PC-9 (cell line): ENCODE data around the gene NUP50. TPM values are rescaled to one million over a fixed set of nuclear protein-coding genes. Genes with fewer than 3 reads are reported as not detected.

Experiments used
- BruUV-seq: library from RNA; stranded (reverse); fragments of 400-500 nt; replicated peaks from 2 replicates; lab custom pipeline; 2021; lab: Mats Ljungman, UMichigan
- CTCF ChIA-PET: fragments of 300-600 bp; sonication (Branson Sonifier 250); formaldehyde crosslinking; loops from one replicate; lab custom pipeline; 2022; ENCODE audit warnings: antibody characterized with exemption; lab: Charles Lee
- POLR2A ChIA-PET: fragments of 300-600 bp; sonication (Branson Sonifier 250); formaldehyde crosslinking; loops from one replicate; lab custom pipeline; 2022; ENCODE audit warnings: antibody characterized with exemption; ENCODE audit not compliant: unreplicated experiment; lab: Charles Lee
- DNase-seq, 2 experiments: peaks; one replicate each; pipeline versions ENCODE4 v3.0.0 to v3.0.0-alpha.2; 2015 to 2022; ENCODE audit warnings: mixed read lengths in 1 of 2
- H2AFZ ChIP-seq: fragments of 200-600 bp; sonication (generic); 2 replicates; pipeline ENCODE4 v1.8.1; 2017; ENCODE audit warnings: antibody characterized with exemption
- H3F3A ChIP-seq: fragments of 200-600 bp; sonication (generic); 2 replicates; pipeline ENCODE4 v1.8.1; 2017; ENCODE audit warnings: antibody characterized with exemption, mild to moderate bottlenecking, low read depth; ENCODE audit not compliant: insufficient read depth
- H3K27ac ChIP-seq: fragments of 200-600 bp; sonication (generic); 2 replicates; pipeline ENCODE4 v1.6.1; 2016; ENCODE audit warnings: mixed run types
- H3K27me3 ChIP-seq: fragments of 200-600 bp; sonication (generic); 2 replicates; pipeline ENCODE4 v1.6.1; 2016; ENCODE audit warnings: low read depth, mixed run types; ENCODE audit not compliant: insufficient read depth
- H3K36me3 ChIP-seq: fragments of 200-600 bp; sonication (generic); 2 replicates; pipeline ENCODE4 v1.6.1; 2016; ENCODE audit warnings: low read depth, mixed run types
- H3K4me1 ChIP-seq: fragments of 200-600 bp; sonication (generic); replicated peaks from 2 replicates; pipeline ENCODE4 v1.6.1; 2016; ENCODE audit warnings: mixed run types; ENCODE audit not compliant: insufficient read depth
- H3K4me2 ChIP-seq: fragments of 200-600 bp; sonication (generic); 2 replicates; pipeline ENCODE4 v1.6.1; 2017; ENCODE audit warnings: mixed run types
- H3K4me3 ChIP-seq: fragments of 200-600 bp; sonication (generic); 2 replicates; pipeline ENCODE4 v1.6.1; 2016; ENCODE audit warnings: mixed run types
- H3K79me2 ChIP-seq: fragments of 200-600 bp; sonication (generic); 2 replicates; pipeline ENCODE4 v1.6.1; 2017; ENCODE audit warnings: low read depth, mixed run types
- H3K9me2 ChIP-seq: fragments of 200-600 bp; sonication (generic); 2 replicates; pipeline ENCODE4 v1.8.1; 2017; ENCODE audit warnings: mild to moderate bottlenecking; ENCODE audit not compliant: insufficient read depth
- H3K9me3 ChIP-seq: fragments of 200-600 bp; sonication (generic); 2 replicates; pipeline ENCODE4 v1.8.1; 2016; ENCODE audit warnings: low read depth; ENCODE audit not compliant: insufficient read depth
- H4K20me1 ChIP-seq: fragments of 200-600 bp; sonication (generic); 2 replicates; pipeline ENCODE4 v1.8.1; 2017; ENCODE audit not compliant: insufficient read depth
- EZH2 ChIP-seq: fragments of 200-600 bp; sonication (generic); IDR thresholded peaks from 2 replicates; pipeline ENCODE4 v1.8.0; 2017; ENCODE audit warnings: antibody characterized with exemption, low read depth
- intact Hi-C: fragments of 100-400 bp; cut with micrococcal nuclease; formaldehyde crosslinking; loops from one replicate; pipeline ENCODE4 v1.10.0; 2022; ENCODE audit not compliant: unreplicated experiment
- microRNA-seq: library from miRNA; unstranded; fragments of <30 nt; microRNA quantifications from one replicate; pipeline ENCODE4 v1.2.0, GENCODE V29; 2021; ENCODE audit warnings: borderline number of aligned reads, borderline replicate concordance
- total RNA-seq: library from RNA; stranded (reverse); gene quantifications from 2 replicates; pipeline ENCODE4 v1.2.3, GENCODE V29; 2021
- TF ChIP-seq, protein P1 (sequence below): fragments of 200-600 bp; sonication (generic); conservative IDR thresholded peaks from 2 replicates; pipeline ENCODE4 v1.6.1; 2017; ENCODE audit warnings: mixed run types, antibody characterized with exemption, mild to moderate bottlenecking, moderate library complexity

The NUP50 gene
- total RNA-seq, 1 experiment from 2014 or later, result 84.0 TPM

DNA sequence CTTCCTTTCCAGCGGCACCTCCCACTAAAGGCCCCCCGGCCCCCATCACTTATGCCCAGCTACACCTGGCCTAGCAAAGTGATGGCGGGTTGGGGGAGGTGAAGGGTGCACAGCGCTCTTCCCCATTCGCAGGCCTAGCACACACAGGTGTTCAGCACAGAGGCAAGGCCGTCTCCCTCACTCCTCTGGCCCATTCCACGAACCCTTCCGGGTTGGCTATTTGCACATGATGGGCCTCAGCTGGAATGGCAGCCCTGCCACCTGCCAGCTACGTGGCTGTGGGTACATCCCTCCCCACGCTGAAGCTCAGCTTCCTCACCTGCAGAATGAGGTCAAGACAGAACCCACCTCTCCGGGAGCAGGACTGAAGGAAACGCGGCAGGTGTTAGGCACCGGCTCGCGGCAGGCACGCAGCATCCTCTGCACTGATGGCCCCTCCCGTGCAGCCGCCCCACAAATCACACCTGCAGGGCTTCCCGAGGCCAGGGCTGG lies 72.2 kb downstream of the NUP50 start:
- no peaks in the 10 kb centered on the region for H3K27me3 ChIP-seq
- no peak overlapping the region for H3K4me2 ChIP-seq
- no peaks in the 10 kb centered on the region for H3K36me3 ChIP-seq
- H3F3A ChIP-seq, result no peaks in the 10 kb centered on the region
- H4K20me1 ChIP-seq, result peaks cover 11% of the 10 kb centered on the region; the same call in 1 of the 2 replicates
- TF ChIP-seq, protein P1, sequence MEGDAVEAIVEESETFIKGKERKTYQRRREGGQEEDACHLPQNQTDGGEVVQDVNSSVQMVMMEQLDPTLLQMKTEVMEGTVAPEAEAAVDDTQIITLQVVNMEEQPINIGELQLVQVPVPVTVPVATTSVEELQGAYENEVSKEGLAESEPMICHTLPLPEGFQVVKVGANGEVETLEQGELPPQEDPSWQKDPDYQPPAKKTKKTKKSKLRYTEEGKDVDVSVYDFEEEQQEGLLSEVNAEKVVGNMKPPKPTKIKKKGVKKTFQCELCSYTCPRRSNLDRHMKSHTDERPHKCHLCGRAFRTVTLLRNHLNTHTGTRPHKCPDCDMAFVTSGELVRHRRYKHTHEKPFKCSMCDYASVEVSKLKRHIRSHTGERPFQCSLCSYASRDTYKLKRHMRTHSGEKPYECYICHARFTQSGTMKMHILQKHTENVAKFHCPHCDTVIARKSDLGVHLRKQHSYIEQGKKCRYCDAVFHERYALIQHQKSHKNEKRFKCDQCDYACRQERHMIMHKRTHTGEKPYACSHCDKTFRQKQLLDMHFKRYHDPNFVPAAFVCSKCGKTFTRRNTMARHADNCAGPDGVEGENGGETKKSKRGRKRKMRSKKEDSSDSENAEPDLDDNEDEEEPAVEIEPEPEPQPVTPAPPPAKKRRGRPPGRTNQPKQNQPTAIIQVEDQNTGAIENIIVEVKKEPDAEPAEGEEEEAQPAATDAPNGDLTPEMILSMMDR, result no peak
- TF ChIP-seq EZH2, result no peak
- intact Hi-C loops, result no loop called here
- H3K27ac ChIP-seq, result no peak overlapping the region
- no peaks in the 10 kb centered on the region for H3K9me2 ChIP-seq
- ChIA-PET POLR2A (no interaction called here), CTCF (interaction anchor here (0.5 kb wide), 1 partner anchor 11 kb away, joined by 3 read pairs; no protein-coding TSS in a partner anchor)
- H3K9me3 ChIP-seq, result no peaks in the 10 kb centered on the region
- DNase-seq, result no peak
- peaks cover 9% of the 10 kb centered on the region; the same call in 1 of the 2 replicates for H3K79me2 ChIP-seq
- no peak overlapping the region for H2AFZ ChIP-seq
- BruUV-seq, result no TSS peak
- peaks cover 8% of the 10 kb centered on the region for H3K4me1 ChIP-seq
- H3K4me3 ChIP-seq, result no peak overlapping the region

DNA sequence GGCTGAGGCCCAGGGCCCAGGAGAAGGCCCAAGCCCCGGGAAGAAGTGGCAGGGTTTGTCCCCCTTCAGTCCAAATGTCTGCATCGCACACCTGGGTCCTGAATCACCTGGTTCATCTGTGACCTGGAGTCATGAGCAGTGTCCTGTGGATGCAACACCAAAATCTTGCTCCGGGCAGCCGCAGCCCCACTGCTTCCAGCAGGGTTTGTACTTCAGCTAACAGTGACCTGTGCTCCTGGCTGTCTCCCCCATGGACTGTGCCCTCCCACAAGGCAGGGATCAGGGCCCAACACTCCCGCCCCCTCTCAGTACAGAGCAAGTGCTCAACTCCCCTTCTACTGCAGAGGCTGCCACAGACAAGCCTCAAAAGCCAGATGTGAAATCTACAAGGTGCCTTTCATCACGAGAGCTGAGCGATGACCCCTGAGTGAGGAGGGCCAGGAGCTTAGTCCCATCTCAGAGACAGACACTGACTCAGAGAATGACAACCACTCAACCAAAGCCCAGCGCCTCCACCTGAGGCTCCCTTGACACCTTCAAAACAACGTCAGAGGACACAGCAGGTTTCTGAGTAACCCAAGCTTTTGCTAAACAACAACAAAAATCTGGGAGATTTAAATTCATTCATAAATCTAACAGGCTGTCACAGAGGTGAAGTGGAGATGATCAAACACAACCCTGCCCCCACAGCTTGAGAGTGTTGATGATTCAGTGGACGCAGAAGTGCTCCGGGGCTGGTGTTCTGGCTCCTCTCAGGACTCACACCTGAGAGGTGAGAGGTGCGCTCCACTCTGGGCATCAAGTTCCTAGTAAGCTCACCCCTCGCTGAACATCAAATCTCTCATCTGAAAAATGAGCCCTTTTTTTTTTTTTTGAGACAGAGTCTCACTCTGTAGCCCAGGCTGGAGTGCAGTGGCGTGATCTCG lies 73.6 kb downstream of the NUP50 start:
- intact Hi-C loops, result no loop called here
- DNase-seq, result no peak
- Histone ChIP-seq H3K9me3 (no peaks in the 10 kb centered on the region), H3K79me2 (peaks cover 9% of the 10 kb centered on the region; the same call in 1 of the 2 replicates), H3K36me3 (no peaks in the 10 kb centered on the region), H3K9me2 (no peaks in the 10 kb centered on the region), H3K27ac (no peak overlapping the region), H3K4me3 (no peak overlapping the region), H3K4me2 (no peak overlapping the region), H3K4me1 (peaks cover 12% of the 10 kb centered on the region), H2AFZ (no peak overlapping the region), H3K27me3 (no peaks in the 10 kb centered on the region), H3F3A (peaks cover 12% of the 10 kb centered on the region; the same call in 1 of the 2 replicates), H4K20me1 (peaks cover 11% of the 10 kb centered on the region; the same call in 1 of the 2 replicates)
- no TSS peak for BruUV-seq
- ChIA-PET CTCF (no interaction called here), POLR2A (no interaction called here)
- no peak for TF ChIP-seq EZH2

Small RNA genes within 50 kb of the gene (microRNA-seq; reads per million reads assigned to microRNA genes)
- 24.2 reads per million, percentile 33 among the genes with 10 or more reads in this experiment for gene MIR1249

Other genes starting within 250 kb of the NUP50 start
- not detected in 2 replicates for gene PHF21B, start 153.9 kb upstream of the NUP50 start, total RNA-seq
- gene KIAA0930, start 77.0 kb downstream of the NUP50 start, total RNA-seq, result 55.5 and 62.6 TPM in 2 replicates
- gene UPK3A, start 121.0 kb downstream of the NUP50 start, total RNA-seq, result 1.0 and 1.4 TPM in 2 replicates
- gene FAM118A, start 146.0 kb downstream of the NUP50 start, total RNA-seq, result 24.4 and 35.4 TPM in 2 replicates
- gene SMC1B, start 249.7 kb downstream of the NUP50 start, total RNA-seq, result 0.28 and 0.31 TPM in 2 replicates
- gene RIBC2, start 249.8 kb downstream of the NUP50 start, total RNA-seq, result 4.0 and 11.0 TPM in 2 replicates